HCT116 (cell line): ENCODE measurements around the gene NIPAL4. TPM values are rescaled to one million over a fixed set of nuclear protein-coding genes. Genes with fewer than 3 reads are reported as not detected.

Experiments
- ATAC-seq: fragments of 200-7000 bp; cut with Tn5 transposase; 2 replicates; pipeline ENCODE4 v1.9.1; 2020; ENCODE audit warnings: mild to moderate bottlenecking, moderate library complexity
- BruUV-seq: library from RNA; stranded (reverse); fragments of 400-500 nt; replicated peaks from 2 replicates; lab custom pipeline; 2021; lab: Mats Ljungman, UMichigan
- CTCF ChIA-PET: fragments of 300-600 bp; sonication (Branson Sonifier 250); formaldehyde crosslinking; loops from one replicate; lab custom pipeline; 2021; ENCODE audit warnings: antibody characterized with exemption; lab: Charles Lee
- POLR2A ChIA-PET: fragments of 300-600, 350-600 bp; sonication (Branson Sonifier 250); formaldehyde crosslinking; loops from one replicate; lab custom pipeline; 2021; ENCODE audit warnings: antibody characterized with exemption; lab: Charles Lee
- RAD21 ChIA-PET, 2 experiments: fragments of 300-600 bp; sonication (Branson Sonifier 250); formaldehyde crosslinking; loops; one replicate each; lab custom pipeline; 2023; ENCODE audit warnings: low total read pairs in 2 of 2; ENCODE audit not compliant: uncharacterized antibody in 2 of 2, unreplicated experiment in 2 of 2, low non-redundant PET in 1 of 2; lab: Charles Lee
- DNase-seq: peaks from one replicate; pipeline ENCODE4 v3.0.0-alpha.2; 2010; ENCODE audit warnings: low read depth, low spot score
- H2AFZ ChIP-seq: fragments of 200-600 bp; shearing (Covaris generic), sonication (generic); 2 replicates; pipeline ENCODE4 v1.6.1; 2017; ENCODE audit warnings: low read depth, mixed run types, mixed read lengths, antibody characterized with exemption, low read length; ENCODE audit not compliant: poor library complexity, severe bottlenecking
- H3K27ac ChIP-seq: 2 replicates; pipeline ENCODE4 v1.5.1; 2012; ENCODE audit warnings: low read depth, low read length
- H3K27me3 ChIP-seq: fragments of 200-600 bp; sonication (generic); 2 replicates; pipeline ENCODE4 v1.6.1; 2016; ENCODE audit warnings: mixed run types, low read length, mixed read lengths; ENCODE audit not compliant: insufficient read depth
- H3K36me3 ChIP-seq, 2 experiments: fragments of 200-500 bp in 1 of 2; fragments of 200-600 bp in 1 of 2; sonication (Bioruptor generic) in 1 of 2; sonication (generic) in 1 of 2; 2 replicates each; pipeline versions ENCODE4 v1.5.1 to v1.6.1; 2014 to 2016; ENCODE audit warnings: low read length in 2 of 2, inconsistent platforms in 1 of 2, mixed read lengths in 1 of 2, mixed run types in 1 of 2; ENCODE audit not compliant: insufficient read depth in 2 of 2, control insufficient read depth in 1 of 2
- H3K4me1 ChIP-seq, 2 experiments: fragments of 200-600 bp in 1 of 2; sonication (generic) in 1 of 2; 2 replicates each; pipeline versions ENCODE4 v1.5.1 to v1.6.1; 2012 to 2017; ENCODE audit warnings: low read length in 2 of 2, inconsistent platforms in 1 of 2, mild to moderate bottlenecking in 1 of 2, mixed read lengths in 1 of 2, mixed run types in 1 of 2, moderate library complexity in 1 of 2; ENCODE audit not compliant: insufficient read depth in 2 of 2, control insufficient read depth in 1 of 2
- H3K4me2 ChIP-seq: fragments of 200-600 bp; sonication (generic); 2 replicates; pipeline ENCODE4 v1.6.1; 2017; ENCODE audit warnings: mixed run types, low read length, mixed read lengths
- H3K4me3 ChIP-seq, 2 experiments: fragments of 200-600 bp in 1 of 2; sonication (generic) in 1 of 2; replicated peaks in 1 of 2; 2 replicates each; pipeline ENCODE4 v1.5.1; 2011 to 2016; ENCODE audit warnings: low read length in 2 of 2, control low read depth in 1 of 2, low read depth in 1 of 2, mild to moderate bottlenecking in 1 of 2, mixed read lengths in 1 of 2, mixed run types in 1 of 2
- H3K79me2 ChIP-seq: fragments of 200-600 bp; sonication (generic); 2 replicates; pipeline ENCODE4 v1.6.1; 2017; ENCODE audit warnings: mild to moderate bottlenecking, mixed run types, low read length, moderate library complexity, mixed read lengths; ENCODE audit not compliant: insufficient read depth
- H3K9ac ChIP-seq: fragments of 200-600 bp; sonication (generic); 2 replicates; pipeline ENCODE4 v1.6.1; 2016; ENCODE audit warnings: low read length, mixed read lengths
- H3K9me2 ChIP-seq: fragments of 200-600 bp; sonication (generic), shearing (Covaris generic); 2 replicates; pipeline ENCODE4 v1.6.1; 2017; ENCODE audit warnings: mixed run types, mild to moderate bottlenecking, moderate library complexity; ENCODE audit not compliant: insufficient read depth
- H3K9me3 ChIP-seq, 2 experiments: fragments of 200-500 bp in 1 of 2; fragments of 200-600 bp in 1 of 2; sonication (Bioruptor generic) in 1 of 2; sonication (generic) in 1 of 2; 2 replicates each; pipeline ENCODE4 v1.6.1; 2014 to 2017; ENCODE audit warnings: low read length in 2 of 2, mixed read lengths in 2 of 2, inconsistent platforms in 1 of 2, low read depth in 1 of 2, mild to moderate bottlenecking in 1 of 2, mixed run types in 1 of 2, moderate library complexity in 1 of 2; ENCODE audit not compliant: control insufficient read depth in 1 of 2, insufficient read depth in 1 of 2
- H4K20me1 ChIP-seq: fragments of 200-600 bp; sonication (generic), shearing (Covaris generic); 2 replicates; pipeline ENCODE4 v1.6.1; 2017; ENCODE audit warnings: mixed run types, mild to moderate bottlenecking, moderate library complexity; ENCODE audit not compliant: insufficient read depth
- CBX3 ChIP-seq: IDR thresholded peaks from 2 replicates; pipeline ENCODE4 v1.6.1; 2012; ENCODE audit warnings: low read depth
- CEBPB ChIP-seq: IDR thresholded peaks from 2 replicates; pipeline ENCODE4 v1.6.1; 2012; ENCODE audit warnings: low read depth
- EGR1 ChIP-seq: IDR thresholded peaks from 2 replicates; pipeline ENCODE4 v1.6.1; 2012; ENCODE audit warnings: low read depth
- FOSL1 ChIP-seq: IDR thresholded peaks from 2 replicates; pipeline ENCODE4 v1.6.1; 2012; ENCODE audit warnings: low read depth
- POLR2AphosphoS5 ChIP-seq: IDR thresholded peaks from 2 replicates; pipeline ENCODE4 v1.6.1; 2011; ENCODE audit warnings: mild to moderate bottlenecking, low read depth, low read length, moderate library complexity
- RAD21 ChIP-seq: IDR thresholded peaks from 2 replicates; pipeline ENCODE4 v1.6.1; 2012; ENCODE audit warnings: low read depth, mild to moderate bottlenecking
- YY1 ChIP-seq: IDR thresholded peaks from 2 replicates; pipeline ENCODE4 v1.6.1; 2011; ENCODE audit warnings: low read length, low read depth, moderate library complexity, mild to moderate bottlenecking; ENCODE audit not compliant: insufficient replicate concordance; ENCODE audit errors: extremely low read depth
- ZNF274 ChIP-seq: fragments of 200-500 bp; sonication (Bioruptor generic); IDR thresholded peaks from 2 replicates; pipeline ENCODE4 v1.6.1; 2014; ENCODE audit warnings: mild to moderate bottlenecking, low read depth, low read length, inconsistent platforms
- intact Hi-C: fragments of 100-400 bp; cut with micrococcal nuclease; formaldehyde crosslinking; loops from 2 replicates; pipeline ENCODE4 v1.10.0; 2022
- total RNA-seq: library from RNA; stranded (reverse); gene quantifications from one replicate; pipeline ENCODE4 v1.2.1, GENCODE V29; 2021; ENCODE audit not compliant: unreplicated experiment
- TF ChIP-seq, protein P1 (sequence below): IDR thresholded peaks from 2 replicates; pipeline ENCODE4 v1.6.1; 2012; ENCODE audit warnings: low read depth
- TF ChIP-seq, protein P2 (sequence below): IDR thresholded peaks from 2 replicates; pipeline ENCODE4 v1.6.1; 2012
- TF ChIP-seq, protein P3 (sequence below): IDR thresholded peaks from 2 replicates; pipeline ENCODE4 v1.6.1; 2012

The NIPAL4 gene
- total RNA-seq, 1 experiment from 2014 or later: 0.12 TPM

DNA sequence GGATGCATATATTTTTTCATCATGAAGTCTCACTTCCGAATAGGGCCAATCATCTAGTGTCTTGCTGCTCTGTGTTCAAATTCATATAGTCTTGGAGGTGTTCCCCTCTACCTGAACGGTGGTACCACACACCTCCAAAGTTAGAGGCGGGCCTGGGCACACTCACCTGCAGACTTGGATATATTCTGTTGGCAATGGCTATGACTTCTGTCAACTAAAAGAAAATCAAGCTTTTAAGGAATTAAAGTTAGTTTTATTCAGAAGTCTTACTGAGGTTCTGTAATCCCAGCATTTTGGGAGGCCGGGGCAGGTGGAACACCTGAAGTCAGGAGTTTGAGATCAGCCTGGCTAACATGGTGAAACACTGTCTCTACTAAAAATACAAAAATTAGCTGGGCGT lies 2.6 kb upstream of the NIPAL4 start:
- Histone ChIP-seq H3K9me2 (no peaks in the 10 kb centered on the region), H3K79me2 (no peaks in the 10 kb centered on the region), H3K36me3 (no peaks in the 10 kb centered on the region), H3K27ac (no peak overlapping the region), H3K4me2 (no peak overlapping the region), H3K27me3 (no peaks in the 10 kb centered on the region), H3K4me1 (no peaks in the 10 kb centered on the region), H3K4me3 (no peak overlapping the region), H3K9ac (no peak overlapping the region), H2AFZ (no peak overlapping the region), H3K9me3 (no peaks in the 10 kb centered on the region), H4K20me1 (no peaks in the 10 kb centered on the region)
- intact Hi-C loops: no loop called here
- DNase-seq (no peak), ATAC-seq (no peak)
- RAD21 ChIA-PET: no interaction called here
- no TSS peak for BruUV-seq
- CTCF ChIA-PET: no interaction called here
- POLR2A ChIA-PET: no interaction called here
- TF ChIP-seq EGR1 (no peak), YY1 (no peak), CEBPB (no peak), POLR2AphosphoS5 (no peak), RAD21 (no peak), CBX3 (no peak), ZNF274 (no peak), FOSL1 (no peak)
- TF ChIP-seq, protein P1, sequence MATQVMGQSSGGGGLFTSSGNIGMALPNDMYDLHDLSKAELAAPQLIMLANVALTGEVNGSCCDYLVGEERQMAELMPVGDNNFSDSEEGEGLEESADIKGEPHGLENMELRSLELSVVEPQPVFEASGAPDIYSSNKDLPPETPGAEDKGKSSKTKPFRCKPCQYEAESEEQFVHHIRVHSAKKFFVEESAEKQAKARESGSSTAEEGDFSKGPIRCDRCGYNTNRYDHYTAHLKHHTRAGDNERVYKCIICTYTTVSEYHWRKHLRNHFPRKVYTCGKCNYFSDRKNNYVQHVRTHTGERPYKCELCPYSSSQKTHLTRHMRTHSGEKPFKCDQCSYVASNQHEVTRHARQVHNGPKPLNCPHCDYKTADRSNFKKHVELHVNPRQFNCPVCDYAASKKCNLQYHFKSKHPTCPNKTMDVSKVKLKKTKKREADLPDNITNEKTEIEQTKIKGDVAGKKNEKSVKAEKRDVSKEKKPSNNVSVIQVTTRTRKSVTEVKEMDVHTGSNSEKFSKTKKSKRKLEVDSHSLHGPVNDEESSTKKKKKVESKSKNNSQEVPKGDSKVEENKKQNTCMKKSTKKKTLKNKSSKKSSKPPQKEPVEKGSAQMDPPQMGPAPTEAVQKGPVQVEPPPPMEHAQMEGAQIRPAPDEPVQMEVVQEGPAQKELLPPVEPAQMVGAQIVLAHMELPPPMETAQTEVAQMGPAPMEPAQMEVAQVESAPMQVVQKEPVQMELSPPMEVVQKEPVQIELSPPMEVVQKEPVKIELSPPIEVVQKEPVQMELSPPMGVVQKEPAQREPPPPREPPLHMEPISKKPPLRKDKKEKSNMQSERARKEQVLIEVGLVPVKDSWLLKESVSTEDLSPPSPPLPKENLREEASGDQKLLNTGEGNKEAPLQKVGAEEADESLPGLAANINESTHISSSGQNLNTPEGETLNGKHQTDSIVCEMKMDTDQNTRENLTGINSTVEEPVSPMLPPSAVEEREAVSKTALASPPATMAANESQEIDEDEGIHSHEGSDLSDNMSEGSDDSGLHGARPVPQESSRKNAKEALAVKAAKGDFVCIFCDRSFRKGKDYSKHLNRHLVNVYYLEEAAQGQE: no peak
- TF ChIP-seq, protein P2, sequence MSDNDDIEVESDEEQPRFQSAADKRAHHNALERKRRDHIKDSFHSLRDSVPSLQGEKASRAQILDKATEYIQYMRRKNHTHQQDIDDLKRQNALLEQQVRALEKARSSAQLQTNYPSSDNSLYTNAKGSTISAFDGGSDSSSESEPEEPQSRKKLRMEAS: no peak
- TF ChIP-seq, protein P3, sequence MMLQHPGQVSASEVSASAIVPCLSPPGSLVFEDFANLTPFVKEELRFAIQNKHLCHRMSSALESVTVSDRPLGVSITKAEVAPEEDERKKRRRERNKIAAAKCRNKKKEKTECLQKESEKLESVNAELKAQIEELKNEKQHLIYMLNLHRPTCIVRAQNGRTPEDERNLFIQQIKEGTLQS: no peak
